Measurements from ENCODE around the gene PLEKHA5. TPM values are rescaled to one million over a fixed set of nuclear protein-coding genes. Genes with fewer than 3 reads are reported as not detected.
A peak's percentile ranks its signal among the peaks of the same experiment; 100 is the strongest.

The PLEKHA5 gene
- total and polyA plus RNA-seq, 2 experiments from 2014 or later = 82.8 to 112 TPM

DNA sequence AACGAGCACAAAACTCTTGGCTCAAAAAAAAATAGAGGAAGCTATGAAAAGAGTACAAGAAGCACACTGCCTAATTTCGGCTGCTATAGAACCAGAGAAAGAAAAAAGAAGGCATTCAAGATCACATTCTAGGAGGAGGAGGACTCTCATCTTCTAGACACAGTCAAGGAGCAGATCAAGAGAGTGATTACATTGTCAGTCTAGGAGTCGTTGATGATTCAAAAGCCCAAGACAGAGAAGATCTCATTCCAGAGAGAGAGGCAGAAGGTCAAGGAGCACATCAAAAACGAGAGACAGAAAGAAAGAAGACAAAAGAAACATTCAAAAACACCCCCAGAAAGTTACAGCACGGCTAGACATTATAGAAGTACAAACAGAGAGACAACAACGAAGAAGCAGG, 177.9 kb downstream of the PLEKHA5 start:
- Histone ChIP-seq H3K27me3 (ENCODE audit: insufficient read depth) (no peaks in the 10 kb centered on the region), H3K9me2 (ENCODE audit: insufficient read depth) (peaks cover 3% of the 10 kb centered on the region; the same call in 1 of the 2 replicates), H3K4me1 (ENCODE audit: insufficient read depth) (no peaks in the 10 kb centered on the region), H3K4me3 (no peak overlapping the region), H3K4me2 (no peak overlapping the region), H3F3A (replicated peaks; ENCODE audit: low read depth) (no peaks in the 10 kb centered on the region), H3K27ac (ENCODE audit: low read depth) (peak overlapping the region; percentile 6; the same call in 1 of the 2 replicates), H2AFZ (no peak overlapping the region), H3K79me2 (replicated peaks; ENCODE audit: insufficient read depth) (no peaks in the 10 kb centered on the region), H3K36me3 (ENCODE audit: insufficient read depth) (no peaks in the 10 kb centered on the region; the same call in 1 of the 2 replicates), H4K20me1 (replicated peaks; ENCODE audit: insufficient read depth) (no peaks in the 10 kb centered on the region)
- Mint-ChIP-seq H3K9me3 (no peaks in the 10 kb centered on the region; the same call in 2 of the 3 replicates), H3K4me3 (no peak overlapping the region), H3K4me1 (no peaks in the 10 kb centered on the region), H3K27ac (no peak overlapping the region), H3K27me3 (ENCODE audit: insufficient read depth, low read depth, poor library complexity) (peaks cover 14% of the 10 kb centered on the region), H3K36me3 (ENCODE audit: low read depth) (peaks cover 30% of the 10 kb centered on the region)
- TF ChIP-seq CREB1 (CRISPR knock-in tag; IDR thresholded peaks at IDR 0.05; ENCODE audit: low read depth) (no peak), NANOG (IDR thresholded peaks at IDR 0.05; ENCODE audit: borderline replicate concordance) (no peak), JUNB (IDR thresholded peaks at IDR 0.05; ENCODE audit: unreplicated experiment) (no peak), POLR2AphosphoS5 (IDR thresholded peaks at IDR 0.05; ENCODE audit: low read depth) (no peak), EZH2phosphoT487 (IDR thresholded peaks at IDR 0.05; ENCODE audit: unreplicated experiment) (no peak), EZH2 (IDR thresholded peaks at IDR 0.05; ENCODE audit: low read depth, unreplicated experiment) (no peak), ZNF331 (CRISPR knock-in tag; IDR thresholded peaks at IDR 0.05; ENCODE audit: low read depth) (no peak), ZNF114 (CRISPR knock-in tag; IDR thresholded peaks at IDR 0.05) (no peak), CTCF (conservative IDR thresholded peaks at IDR 0.05; ENCODE audit: low read depth in 2 of 2) (no peak), STAT1 (IDR thresholded peaks at IDR 0.05; ENCODE audit: unreplicated experiment) (no peak)
- TF ChIP-seq, protein P1, sequence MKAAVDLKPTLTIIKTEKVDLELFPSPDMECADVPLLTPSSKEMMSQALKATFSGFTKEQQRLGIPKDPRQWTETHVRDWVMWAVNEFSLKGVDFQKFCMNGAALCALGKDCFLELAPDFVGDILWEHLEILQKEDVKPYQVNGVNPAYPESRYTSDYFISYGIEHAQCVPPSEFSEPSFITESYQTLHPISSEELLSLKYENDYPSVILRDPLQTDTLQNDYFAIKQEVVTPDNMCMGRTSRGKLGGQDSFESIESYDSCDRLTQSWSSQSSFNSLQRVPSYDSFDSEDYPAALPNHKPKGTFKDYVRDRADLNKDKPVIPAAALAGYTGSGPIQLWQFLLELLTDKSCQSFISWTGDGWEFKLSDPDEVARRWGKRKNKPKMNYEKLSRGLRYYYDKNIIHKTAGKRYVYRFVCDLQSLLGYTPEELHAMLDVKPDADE (IDR thresholded peaks at IDR 0.05) = no peak
- TF ChIP-seq, protein P2, sequence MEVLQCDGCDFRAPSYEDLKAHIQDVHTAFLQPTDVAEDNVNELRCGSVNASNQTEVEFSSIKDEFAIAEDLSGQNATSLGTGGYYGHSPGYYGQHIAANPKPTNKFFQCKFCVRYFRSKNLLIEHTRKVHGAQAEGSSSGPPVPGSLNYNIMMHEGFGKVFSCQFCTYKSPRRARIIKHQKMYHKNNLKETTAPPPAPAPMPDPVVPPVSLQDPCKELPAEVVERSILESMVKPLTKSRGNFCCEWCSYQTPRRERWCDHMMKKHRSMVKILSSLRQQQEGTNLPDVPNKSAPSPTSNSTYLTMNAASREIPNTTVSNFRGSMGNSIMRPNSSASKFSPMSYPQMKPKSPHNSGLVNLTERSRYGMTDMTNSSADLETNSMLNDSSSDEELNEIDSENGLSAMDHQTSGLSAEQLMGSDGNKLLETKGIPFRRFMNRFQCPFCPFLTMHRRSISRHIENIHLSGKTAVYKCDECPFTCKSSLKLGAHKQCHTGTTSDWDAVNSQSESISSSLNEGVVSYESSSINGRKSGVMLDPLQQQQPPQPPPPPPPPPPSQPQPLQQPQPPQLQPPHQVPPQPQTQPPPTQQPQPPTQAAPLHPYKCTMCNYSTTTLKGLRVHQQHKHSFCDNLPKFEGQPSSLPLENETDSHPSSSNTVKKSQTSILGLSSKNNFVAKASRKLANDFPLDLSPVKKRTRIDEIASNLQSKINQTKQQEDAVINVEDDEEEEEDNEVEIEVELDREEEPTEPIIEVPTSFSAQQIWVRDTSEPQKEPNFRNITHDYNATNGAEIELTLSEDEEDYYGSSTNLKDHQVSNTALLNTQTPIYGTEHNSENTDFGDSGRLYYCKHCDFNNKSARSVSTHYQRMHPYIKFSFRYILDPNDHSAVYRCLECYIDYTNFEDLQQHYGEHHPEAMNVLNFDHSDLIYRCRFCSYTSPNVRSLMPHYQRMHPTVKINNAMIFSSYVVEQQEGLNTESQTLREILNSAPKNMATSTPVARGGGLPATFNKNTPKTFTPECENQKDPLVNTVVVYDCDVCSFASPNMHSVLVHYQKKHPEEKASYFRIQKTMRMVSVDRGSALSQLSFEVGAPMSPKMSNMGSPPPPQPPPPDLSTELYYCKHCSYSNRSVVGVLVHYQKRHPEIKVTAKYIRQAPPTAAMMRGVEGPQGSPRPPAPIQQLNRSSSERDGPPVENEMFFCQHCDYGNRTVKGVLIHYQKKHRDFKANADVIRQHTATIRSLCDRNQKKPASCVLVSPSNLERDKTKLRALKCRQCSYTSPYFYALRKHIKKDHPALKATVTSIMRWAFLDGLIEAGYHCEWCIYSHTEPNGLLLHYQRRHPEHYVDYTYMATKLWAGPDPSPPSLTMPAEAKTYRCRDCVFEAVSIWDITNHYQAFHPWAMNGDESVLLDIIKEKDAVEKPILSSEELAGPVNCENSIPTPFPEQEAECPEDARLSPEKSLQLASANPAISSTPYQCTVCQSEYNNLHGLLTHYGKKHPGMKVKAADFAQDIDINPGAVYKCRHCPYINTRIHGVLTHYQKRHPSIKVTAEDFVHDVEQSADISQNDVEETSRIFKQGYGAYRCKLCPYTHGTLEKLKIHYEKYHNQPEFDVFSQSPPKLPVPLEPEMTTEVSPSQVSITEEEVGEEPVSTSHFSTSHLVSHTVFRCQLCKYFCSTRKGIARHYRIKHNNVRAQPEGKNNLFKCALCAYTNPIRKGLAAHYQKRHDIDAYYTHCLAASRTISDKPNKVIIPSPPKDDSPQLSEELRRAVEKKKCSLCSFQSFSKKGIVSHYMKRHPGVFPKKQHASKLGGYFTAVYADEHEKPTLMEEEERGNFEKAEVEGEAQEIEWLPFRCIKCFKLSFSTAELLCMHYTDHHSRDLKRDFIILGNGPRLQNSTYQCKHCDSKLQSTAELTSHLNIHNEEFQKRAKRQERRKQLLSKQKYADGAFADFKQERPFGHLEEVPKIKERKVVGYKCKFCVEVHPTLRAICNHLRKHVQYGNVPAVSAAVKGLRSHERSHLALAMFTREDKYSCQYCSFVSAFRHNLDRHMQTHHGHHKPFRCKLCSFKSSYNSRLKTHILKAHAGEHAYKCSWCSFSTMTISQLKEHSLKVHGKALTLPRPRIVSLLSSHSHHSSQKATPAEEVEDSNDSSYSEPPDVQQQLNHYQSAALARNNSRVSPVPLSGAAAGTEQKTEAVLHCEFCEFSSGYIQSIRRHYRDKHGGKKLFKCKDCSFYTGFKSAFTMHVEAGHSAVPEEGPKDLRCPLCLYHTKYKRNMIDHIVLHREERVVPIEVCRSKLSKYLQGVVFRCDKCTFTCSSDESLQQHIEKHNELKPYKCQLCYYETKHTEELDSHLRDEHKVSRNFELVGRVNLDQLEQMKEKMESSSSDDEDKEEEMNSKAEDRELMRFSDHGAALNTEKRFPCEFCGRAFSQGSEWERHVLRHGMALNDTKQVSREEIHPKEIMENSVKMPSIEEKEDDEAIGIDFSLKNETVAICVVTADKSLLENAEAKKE (CRISPR knock-in tag; IDR thresholded peaks at IDR 0.05) = no peak
- TF ChIP-seq, protein P3, sequence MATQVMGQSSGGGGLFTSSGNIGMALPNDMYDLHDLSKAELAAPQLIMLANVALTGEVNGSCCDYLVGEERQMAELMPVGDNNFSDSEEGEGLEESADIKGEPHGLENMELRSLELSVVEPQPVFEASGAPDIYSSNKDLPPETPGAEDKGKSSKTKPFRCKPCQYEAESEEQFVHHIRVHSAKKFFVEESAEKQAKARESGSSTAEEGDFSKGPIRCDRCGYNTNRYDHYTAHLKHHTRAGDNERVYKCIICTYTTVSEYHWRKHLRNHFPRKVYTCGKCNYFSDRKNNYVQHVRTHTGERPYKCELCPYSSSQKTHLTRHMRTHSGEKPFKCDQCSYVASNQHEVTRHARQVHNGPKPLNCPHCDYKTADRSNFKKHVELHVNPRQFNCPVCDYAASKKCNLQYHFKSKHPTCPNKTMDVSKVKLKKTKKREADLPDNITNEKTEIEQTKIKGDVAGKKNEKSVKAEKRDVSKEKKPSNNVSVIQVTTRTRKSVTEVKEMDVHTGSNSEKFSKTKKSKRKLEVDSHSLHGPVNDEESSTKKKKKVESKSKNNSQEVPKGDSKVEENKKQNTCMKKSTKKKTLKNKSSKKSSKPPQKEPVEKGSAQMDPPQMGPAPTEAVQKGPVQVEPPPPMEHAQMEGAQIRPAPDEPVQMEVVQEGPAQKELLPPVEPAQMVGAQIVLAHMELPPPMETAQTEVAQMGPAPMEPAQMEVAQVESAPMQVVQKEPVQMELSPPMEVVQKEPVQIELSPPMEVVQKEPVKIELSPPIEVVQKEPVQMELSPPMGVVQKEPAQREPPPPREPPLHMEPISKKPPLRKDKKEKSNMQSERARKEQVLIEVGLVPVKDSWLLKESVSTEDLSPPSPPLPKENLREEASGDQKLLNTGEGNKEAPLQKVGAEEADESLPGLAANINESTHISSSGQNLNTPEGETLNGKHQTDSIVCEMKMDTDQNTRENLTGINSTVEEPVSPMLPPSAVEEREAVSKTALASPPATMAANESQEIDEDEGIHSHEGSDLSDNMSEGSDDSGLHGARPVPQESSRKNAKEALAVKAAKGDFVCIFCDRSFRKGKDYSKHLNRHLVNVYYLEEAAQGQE (IDR thresholded peaks at IDR 0.05; ENCODE audit: unreplicated experiment) = no peak
- no peak for ATAC-seq
- DNase-seq (ENCODE audit: low spot score) = no peak

All from GM23338 (cell line).